Activated CD4-positive, alpha-beta T cell treated with anti-CD3 and anti-CD28 coated beads, Interleukin-2, amount 10 ng/mL, durations not matched to agents 24 days and 14 days (primary cell): ENCODE results near the gene MELTF. TPM values are rescaled to one million over a fixed set of nuclear protein-coding genes. Genes with fewer than 3 reads are reported as not detected.

Source experiments
- DNase-seq: peaks from one replicate; pipeline ENCODE4 v3.0.0; 2022
- H3K27ac Mint-ChIP-seq: one replicate; pipeline ENCODE4 v1.8.0; 2022; ENCODE audit warnings: mild to moderate bottlenecking, mixed read lengths
- H3K27me3 Mint-ChIP-seq: one replicate; pipeline ENCODE4 v1.8.0; 2022; ENCODE audit warnings: mixed read lengths
- H3K36me3 Mint-ChIP-seq: one replicate; pipeline ENCODE4 v1.8.0; 2022; ENCODE audit warnings: low read depth, mild to moderate bottlenecking, mixed read lengths
- H3K4me1 Mint-ChIP-seq: one replicate; pipeline ENCODE4 v1.8.0; 2021; ENCODE audit warnings: mixed read lengths
- H3K4me3 Mint-ChIP-seq: one replicate; pipeline ENCODE4 v1.8.0; 2022; ENCODE audit warnings: mild to moderate bottlenecking, moderate library complexity, mixed read lengths
- H3K9me3 Mint-ChIP-seq: one replicate; pipeline ENCODE4 v1.8.0; 2021; ENCODE audit warnings: mixed read lengths
- intact Hi-C: fragments of 100-400 bp; cut with micrococcal nuclease; formaldehyde crosslinking; loops from one replicate; pipeline ENCODE4 v1.15.1; 2023
- total RNA-seq: library from RNA; stranded (reverse); gene quantifications from 2 replicates; pipeline ENCODE4 v1.2.3, GENCODE V29; 2022

Gene MELTF
- total RNA-seq, 1 donor from 2014 or later, result 8.8 TPM

- intact Hi-C loops, result no loop called here
- H3K36me3 Mint-ChIP-seq, result no peaks in the 10 kb centered on the region
- H3K4me3 Mint-ChIP-seq, result no peak overlapping the region
- peaks cover 3% of the 10 kb centered on the region for H3K4me1 Mint-ChIP-seq
- no peaks in the 10 kb centered on the region for H3K9me3 Mint-ChIP-seq
- no peak overlapping the region for H3K27ac Mint-ChIP-seq
- no peaks in the 10 kb centered on the region for H3K27me3 Mint-ChIP-seq
- DNase-seq, result no peak
These were observed 20.0 kb downstream of the MELTF start for GRCh38 chr3:197009532-197010019.

- H3K4me3 Mint-ChIP-seq, result no peak overlapping the region
- intact Hi-C loops, result no loop called here
- DNase-seq, result no peak
These were observed 21.0 kb downstream of the MELTF start for GRCh38 chr3:197008436-197009209.

GRCh38 chr3:197007953-197008352 is 21.7 kb downstream of the MELTF start:
- DNase-seq, result no peak
- intact Hi-C loops, result no loop called here
- Mint-ChIP-seq H3K27ac (no peak overlapping the region), H3K27me3 (no peaks in the 10 kb centered on the region), H3K4me1 (peaks cover 9% of the 10 kb centered on the region), H3K9me3 (no peaks in the 10 kb centered on the region), H3K36me3 (no peaks in the 10 kb centered on the region), H3K4me3 (no peak overlapping the region)

More at GRCh38 chr3:197008436-197009209, 21.0 kb downstream of the MELTF start:
- Mint-ChIP-seq H3K9me3 (no peaks in the 10 kb centered on the region), H3K4me1 (peaks cover 9% of the 10 kb centered on the region), H3K27me3 (no peaks in the 10 kb centered on the region), H3K27ac (no peak overlapping the region), H3K36me3 (no peaks in the 10 kb centered on the region)

- H3K4me3 Mint-ChIP-seq, result no peak overlapping the region
- H3K9me3 Mint-ChIP-seq, result no peaks in the 10 kb centered on the region
- H3K36me3 Mint-ChIP-seq, result no peaks in the 10 kb centered on the region
- no peak overlapping the region for H3K27ac Mint-ChIP-seq
- H3K4me1 Mint-ChIP-seq, result peaks cover 9% of the 10 kb centered on the region
- no peaks in the 10 kb centered on the region for H3K27me3 Mint-ChIP-seq
- intact Hi-C loops, result no loop called here
- DNase-seq, result no peak
These were observed 22.2 kb downstream of the MELTF start for GRCh38 chr3:197007296-197007940.

- H3K27ac Mint-ChIP-seq, result no peak overlapping the region
- intact Hi-C loops, result no loop called here
- H3K36me3 Mint-ChIP-seq, result no peaks in the 10 kb centered on the region
- no peaks in the 10 kb centered on the region for H3K9me3 Mint-ChIP-seq
- no peak for DNase-seq
- H3K4me1 Mint-ChIP-seq, result peaks cover 9% of the 10 kb centered on the region
- no peak overlapping the region for H3K4me3 Mint-ChIP-seq
- no peaks in the 10 kb centered on the region for H3K27me3 Mint-ChIP-seq
These were observed 22.8 kb downstream of the MELTF start for GRCh38 chr3:197006860-197007259.

GRCh38 chr3:197006446-197006845 is 23.2 kb downstream of the MELTF start:
- H3K4me1 Mint-ChIP-seq, result peaks cover 11% of the 10 kb centered on the region
- no peak for DNase-seq
- H3K36me3 Mint-ChIP-seq, result no peaks in the 10 kb centered on the region
- H3K9me3 Mint-ChIP-seq, result no peaks in the 10 kb centered on the region
- H3K4me3 Mint-ChIP-seq, result no peak overlapping the region
- intact Hi-C loops, result no loop called here
- H3K27ac Mint-ChIP-seq, result no peak overlapping the region
- H3K27me3 Mint-ChIP-seq, result no peaks in the 10 kb centered on the region

GRCh38 chr3:197003461-197004385 is 25.9 kb downstream of the MELTF start:
- no peaks in the 10 kb centered on the region for H3K36me3 Mint-ChIP-seq
- H3K27ac Mint-ChIP-seq, result peak overlapping the region; percentile 85
- peak overlapping the region; percentile 83 for H3K4me3 Mint-ChIP-seq
- H3K27me3 Mint-ChIP-seq, result peaks cover 2% of the 10 kb centered on the region
- intact Hi-C loops, result loop anchor here (2.0 kb wide), 1 partner anchor 183 kb away; no protein-coding TSS in a partner anchor
- H3K4me1 Mint-ChIP-seq, result peaks cover 11% of the 10 kb centered on the region
- DNase-seq, result no peak
- H3K9me3 Mint-ChIP-seq, result no peaks in the 10 kb centered on the region

GRCh38 chr3:197002701-197003454 is 26.7 kb downstream of the MELTF start:
- Mint-ChIP-seq H3K4me3 (no peak overlapping the region), H3K4me1 (peaks cover 11% of the 10 kb centered on the region)

GRCh38 chr3:197001972-197002700 is 27.5 kb downstream of the MELTF start:
- peak overlapping the region; percentile 84 for H3K27ac Mint-ChIP-seq
- H3K27me3 Mint-ChIP-seq, result peaks cover 2% of the 10 kb centered on the region
- no peaks in the 10 kb centered on the region for H3K36me3 Mint-ChIP-seq
- DNase-seq, result no peak
- peak overlapping the region; percentile 63 for H3K4me3 Mint-ChIP-seq
- intact Hi-C loops, result loop anchor here (1.0 to 2.0 kb wide), 3 partner anchors 27 to 185 kb away; partner anchors contain the start of gene MELTF
- peaks cover 11% of the 10 kb centered on the region for H3K4me1 Mint-ChIP-seq
- H3K9me3 Mint-ChIP-seq, result no peaks in the 10 kb centered on the region

More at GRCh38 chr3:197002701-197003454, 26.7 kb downstream of the MELTF start:
- H3K36me3 Mint-ChIP-seq, result no peaks in the 10 kb centered on the region
- intact Hi-C loops, result loop anchor here (1.0 to 2.0 kb wide), 3 partner anchors 26 to 184 kb away; partner anchors contain the start of gene MELTF
- peaks cover 2% of the 10 kb centered on the region for H3K27me3 Mint-ChIP-seq
- peak; percentile 95 for DNase-seq
- H3K9me3 Mint-ChIP-seq, result no peaks in the 10 kb centered on the region
- H3K27ac Mint-ChIP-seq, result no peak overlapping the region

- Mint-ChIP-seq H3K27ac (peak overlapping the region; percentile 84), H3K36me3 (no peaks in the 10 kb centered on the region), H3K4me1 (peaks cover 11% of the 10 kb centered on the region), H3K27me3 (peaks cover 2% of the 10 kb centered on the region), H3K4me3 (peak overlapping the region; percentile 63), H3K9me3 (no peaks in the 10 kb centered on the region)
- intact Hi-C loops, result no loop called here
- DNase-seq, result no peak
These were observed 28.3 kb downstream of the MELTF start for GRCh38 chr3:197001106-197001971.

- Mint-ChIP-seq H3K4me3 (no peak overlapping the region), H3K27ac (no peak overlapping the region), H3K9me3 (no peaks in the 10 kb centered on the region), H3K27me3 (peaks cover 2% of the 10 kb centered on the region), H3K36me3 (no peaks in the 10 kb centered on the region), H3K4me1 (peaks cover 9% of the 10 kb centered on the region)
- intact Hi-C loops, result no loop called here
- no peak for DNase-seq
These were observed 29.4 kb downstream of the MELTF start for GRCh38 chr3:197000211-197000610.
